HEK293T (cell line): ENCODE results near the gene BMP8B.

Experiments
- ARNT ChIP-seq: fragments of 450-650 bp; IDR thresholded peaks from 2 replicates; pipeline ENCODE4 v1.6.1; 2017; ENCODE audit warnings: mild to moderate bottlenecking
- BHLHE40 ChIP-seq: fragments of 450-650 bp; IDR thresholded peaks from 2 replicates; pipeline ENCODE4 v1.6.1; 2016; ENCODE audit warnings: mild to moderate bottlenecking, moderate library complexity, borderline replicate concordance
- CTBP1 ChIP-seq: fragments of 450-650 bp; IDR thresholded peaks from 2 replicates; pipeline ENCODE4 v1.6.1; 2016; ENCODE audit warnings: borderline replicate concordance
- ELF4 ChIP-seq: fragments of 450-650 bp; IDR thresholded peaks from 2 replicates; pipeline ENCODE4 v1.6.1; 2017; ENCODE audit warnings: antibody characterized with exemption
- FOXK2 ChIP-seq: fragments of 450-650 bp; IDR thresholded peaks from 2 replicates; pipeline ENCODE4 v1.6.1; 2016; ENCODE audit warnings: mild to moderate bottlenecking
- FOXM1 ChIP-seq: fragments of 450-650 bp; IDR thresholded peaks from 2 replicates; pipeline ENCODE4 v1.6.1; 2017; ENCODE audit warnings: mild to moderate bottlenecking, borderline replicate concordance
- HDGF ChIP-seq: fragments of 450-650 bp; IDR thresholded peaks from 2 replicates; pipeline ENCODE4 v1.6.1; 2017; ENCODE audit warnings: antibody characterized with exemption, borderline replicate concordance
- L3MBTL2 ChIP-seq: fragments of 450-650 bp; conservative IDR thresholded peaks from 2 replicates; pipeline ENCODE4 v1.6.1; 2016; ENCODE audit warnings: mild to moderate bottlenecking
- LEF1 ChIP-seq: fragments of 450-650 bp; IDR thresholded peaks from 2 replicates; pipeline ENCODE4 v1.6.1; 2017; ENCODE audit warnings: mild to moderate bottlenecking, borderline replicate concordance
- NFRKB ChIP-seq: fragments of 450-650 bp; IDR thresholded peaks from 2 replicates; pipeline ENCODE4 v1.6.1; 2016; ENCODE audit warnings: mild to moderate bottlenecking, moderate library complexity
- SP1 ChIP-seq: fragments of 450-650 bp; IDR thresholded peaks from 2 replicates; pipeline ENCODE4 v1.6.1; 2017
- SUZ12 ChIP-seq: fragments of 450-650 bp; IDR thresholded peaks from 2 replicates; pipeline ENCODE4 v1.6.1; 2016; ENCODE audit warnings: mild to moderate bottlenecking
- TARDBP ChIP-seq: fragments of 450-650 bp; IDR thresholded peaks from 2 replicates; pipeline ENCODE4 v1.6.1; 2016
- TF ChIP-seq, protein P1 (sequence below): fragments of 450-650 bp; IDR thresholded peaks from 2 replicates; pipeline ENCODE4 v1.6.1; 2016

DNA sequence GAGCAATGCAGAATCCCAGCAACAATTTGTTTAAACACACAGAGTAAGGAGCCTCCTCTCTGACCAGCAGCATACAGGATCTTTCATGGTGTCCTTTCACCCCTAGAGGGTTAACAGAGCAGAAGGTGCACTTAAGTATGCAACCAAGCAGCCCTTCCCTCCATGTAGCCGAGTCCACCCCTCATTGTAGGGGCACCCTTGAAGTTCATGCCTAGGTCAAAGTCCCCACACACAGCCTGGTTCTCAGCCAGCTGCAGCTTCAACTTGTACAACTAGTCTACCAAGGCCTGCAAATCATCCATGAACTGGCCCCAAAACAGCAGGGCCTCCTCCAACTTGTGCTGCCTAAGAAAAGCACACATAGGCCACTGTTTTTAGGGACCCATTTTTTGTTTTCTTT lies 7.0 kb upstream of the BMP8B start:
- TF ChIP-seq SP1 (no peak), TARDBP (no peak), BHLHE40 (no peak), SUZ12 (no peak), ELF4 (no peak), ARNT (no peak), LEF1 (no peak), HDGF (no peak), NFRKB (no peak), CTBP1 (no peak), L3MBTL2 (no peak), FOXK2 (no peak), FOXM1 (no peak)
- TF ChIP-seq, protein P1, sequence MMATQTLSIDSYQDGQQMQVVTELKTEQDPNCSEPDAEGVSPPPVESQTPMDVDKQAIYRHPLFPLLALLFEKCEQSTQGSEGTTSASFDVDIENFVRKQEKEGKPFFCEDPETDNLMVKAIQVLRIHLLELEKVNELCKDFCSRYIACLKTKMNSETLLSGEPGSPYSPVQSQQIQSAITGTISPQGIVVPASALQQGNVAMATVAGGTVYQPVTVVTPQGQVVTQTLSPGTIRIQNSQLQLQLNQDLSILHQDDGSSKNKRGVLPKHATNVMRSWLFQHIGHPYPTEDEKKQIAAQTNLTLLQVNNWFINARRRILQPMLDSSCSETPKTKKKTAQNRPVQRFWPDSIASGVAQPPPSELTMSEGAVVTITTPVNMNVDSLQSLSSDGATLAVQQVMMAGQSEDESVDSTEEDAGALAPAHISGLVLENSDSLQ, result no peak
